GM20000 (cell line): ENCODE measurements around the gene EVA1C.
"Not testable (repeated sequence)": the region's sequence is repeated elsewhere in the genome, so short reads cannot be mapped to it uniquely, and the experiment has no call there.

Source experiments
- DNase-seq: peaks from one replicate; pipeline ENCODE4 v3.0.0; 2012; ENCODE audit warnings: low spot score
- CTCF ChIP-seq: IDR thresholded peaks from 2 replicates; pipeline ENCODE4 v1.5.1; 2012; ENCODE audit warnings: mild to moderate bottlenecking, control low read depth; ENCODE audit errors: extremely low read depth, missing control alignments

Gene EVA1C

GRCh38 chr21:32533611-32534010 lies 121.1 kb downstream of the EVA1C start:
- DNase-seq = no peak
- no peak for TF ChIP-seq CTCF

- TF ChIP-seq CTCF = no peak
Measured at GRCh38 chr21:32534113-32534512, 121.6 kb downstream of the EVA1C start.

GRCh38 chr21:32535612-32536011 lies 123.1 kb downstream of the EVA1C start:
- TF ChIP-seq CTCF = no peak
- DNase-seq = no peak

More at GRCh38 chr21:32534113-32534512, 121.6 kb downstream of the EVA1C start:
- DNase-seq = no peak

DNA sequence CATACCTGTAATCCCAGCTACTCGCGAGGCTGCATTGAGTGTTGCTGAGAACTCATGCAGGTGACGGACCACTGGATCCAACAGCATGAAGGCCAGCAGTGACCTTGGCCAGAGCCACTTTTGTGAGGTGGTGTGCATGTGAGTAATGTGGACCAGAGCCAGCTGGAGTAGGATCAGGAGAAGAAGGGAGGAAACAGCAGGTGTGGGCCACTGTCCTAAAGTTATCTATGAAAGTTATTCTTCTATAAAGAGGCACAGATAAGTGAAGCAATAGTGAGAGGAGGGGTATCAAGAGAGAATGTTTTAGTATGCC lies 125.0 kb downstream of the EVA1C start:
- no peak for TF ChIP-seq CTCF
- DNase-seq = no peak

DNA sequence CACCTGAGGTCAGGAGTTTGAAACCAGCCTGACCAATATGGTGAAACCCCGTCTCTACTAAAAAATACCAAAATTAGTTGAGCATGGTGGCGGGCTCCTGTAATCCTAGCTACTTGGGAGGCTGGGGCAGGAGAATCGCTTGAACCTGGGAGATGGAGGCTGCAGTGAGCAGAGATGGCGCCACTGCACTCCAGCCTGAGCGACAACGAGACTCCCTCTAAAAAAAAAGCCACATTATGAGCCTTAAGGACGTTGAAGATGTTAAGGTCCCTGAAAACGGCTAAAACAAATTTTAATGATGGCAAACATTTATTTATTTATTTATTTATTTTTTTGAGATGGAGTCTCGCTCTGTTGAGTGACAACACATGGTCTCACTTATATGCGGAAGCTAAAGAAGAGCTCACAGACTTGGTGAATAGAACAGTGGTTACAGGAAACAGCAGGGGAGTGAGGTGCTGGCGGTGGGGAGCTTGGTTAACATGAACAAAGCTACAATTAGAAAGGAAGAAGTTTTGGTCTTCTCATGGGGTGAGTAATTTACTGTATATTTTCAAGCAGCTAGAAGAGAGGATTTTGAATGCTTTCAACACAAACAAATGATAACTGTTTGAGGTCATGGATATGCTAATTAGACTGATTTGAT lies 125.8 kb downstream of the EVA1C start:
- no peak for DNase-seq
- TF ChIP-seq CTCF = no peak

DNA sequence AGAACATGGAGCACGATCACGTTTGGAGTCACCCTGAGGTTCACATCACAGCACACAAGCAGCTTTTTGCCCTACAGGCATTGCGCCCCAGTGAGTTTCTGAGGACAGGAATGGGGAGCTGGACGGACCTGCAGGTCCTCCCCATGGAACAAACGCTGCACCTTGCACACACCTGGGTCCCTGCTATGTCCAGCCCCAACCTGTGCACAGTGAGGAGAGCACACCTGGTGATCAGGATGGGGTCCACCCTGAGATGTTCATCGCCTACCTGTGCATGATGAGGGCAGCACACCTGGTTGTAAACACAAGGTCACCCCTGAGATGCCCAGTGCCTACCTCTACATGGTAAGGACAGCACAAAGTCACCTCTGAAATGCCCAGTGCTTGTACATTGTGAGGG lies 126.9 kb downstream of the EVA1C start:
- TF ChIP-seq CTCF = no peak
- DNase-seq = no peak

DNA sequence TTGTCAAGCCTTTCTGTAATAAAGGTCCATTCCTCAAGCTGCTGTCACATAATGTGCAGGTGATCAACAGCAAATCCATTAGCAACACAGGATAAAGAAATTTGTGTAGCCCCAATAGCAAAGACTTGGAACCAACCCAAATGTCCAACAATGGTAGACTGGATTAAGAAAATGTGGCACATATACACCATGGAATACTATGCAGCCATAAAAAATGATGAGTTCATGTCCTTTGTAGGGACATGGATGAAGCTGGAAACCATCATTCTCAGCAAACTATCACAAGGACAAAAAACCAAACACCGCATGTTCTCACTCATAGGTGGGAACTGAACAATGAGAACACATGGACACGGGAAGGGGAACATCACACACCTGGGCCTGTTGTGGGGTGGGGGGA lies 130.6 kb downstream of the EVA1C start:
- not testable (repeated sequence) for DNase-seq

DNA sequence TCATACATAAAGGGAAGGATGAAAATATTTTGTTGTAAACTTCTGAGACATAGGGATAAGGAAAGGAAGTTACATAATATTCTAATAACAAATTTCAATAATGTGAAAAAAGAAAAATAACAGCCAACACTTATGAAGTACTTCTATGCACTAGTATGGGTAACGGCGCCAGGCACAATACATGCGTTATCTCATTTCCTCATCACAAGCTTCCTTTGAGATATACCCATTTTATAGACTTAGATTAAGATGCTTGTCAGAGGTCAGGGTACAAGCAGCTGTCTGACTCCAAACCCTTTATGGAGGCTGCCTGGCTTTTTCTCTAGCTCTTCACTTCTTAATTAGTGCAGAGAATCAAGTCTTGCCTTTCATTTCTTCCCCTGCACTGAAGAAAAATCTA lies 131.5 kb downstream of the EVA1C start:
- DNase-seq = no peak
- TF ChIP-seq CTCF = no peak
